ENCODE results near the gene IL36B. TPM values are rescaled to one million over a fixed set of nuclear protein-coding genes. Genes with fewer than 3 reads are reported as not detected.
"Not testable (repeated sequence)": the region's sequence is repeated elsewhere in the genome, so short reads cannot be mapped to it uniquely, and the experiment has no call there.

Gene IL36B
- not detected in 2 replicates for total RNA-seq (2022)
- percentile 3 among the genes with signal in this experiment for Bru-seq, nascent RNA
- percentile 5 among the genes with signal in this experiment for BruChase-seq, experiment 1, labeled RNA remaining after a 6-hour chase
- not detected for BruChase-seq, experiment 2, labeled RNA remaining after a 2-hour chase
- long read RNA-seq: 0 reads

DNA sequence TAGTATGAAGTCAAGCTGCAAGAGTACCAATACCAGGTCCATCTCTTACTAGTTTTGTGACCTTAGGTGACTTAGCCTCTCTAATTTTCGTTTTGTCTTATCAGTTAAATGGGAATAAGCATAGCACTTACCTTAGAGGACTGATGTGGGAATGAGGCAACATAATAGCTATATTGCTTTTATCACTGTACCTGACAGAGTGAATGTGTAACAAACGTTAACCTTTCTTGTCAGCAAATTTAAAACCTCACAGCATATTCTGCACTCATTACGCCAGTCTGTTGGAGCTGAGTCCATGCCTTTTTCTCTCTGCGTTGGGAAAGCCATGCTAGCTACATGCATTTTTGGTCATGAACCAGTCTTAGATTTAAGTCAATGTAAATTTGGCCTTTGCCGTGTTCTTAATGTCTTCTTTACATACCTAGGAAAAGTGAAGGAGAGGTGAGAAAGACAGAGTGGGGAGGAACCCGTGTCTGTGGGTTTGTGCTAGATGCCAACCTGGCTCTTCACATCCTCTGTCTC lies at the start of gene IL36B:
TSS of gene IL36B (minus strand) at position 472 of the 522 bp plus-strand sequence.
- Mint-ChIP-seq H3K4me3 (ENCODE audit: low read depth, unreplicated experiment) (no peak within 1 kb of the TSS), H3K27me3 (ENCODE audit: unreplicated experiment) (no peaks in the 10 kb centered on the region), H3K4me1 (ENCODE audit: low read depth, unreplicated experiment) (peaks cover 11% of the 10 kb centered on the region), H3K36me3 (ENCODE audit: insufficient read depth, unreplicated experiment) (no peaks in the 10 kb centered on the region), H3K27ac (ENCODE audit: unreplicated experiment) (no peak within 1 kb of the TSS), H3K9me3 (ENCODE audit: low read depth, unreplicated experiment) (peaks cover 14% of the 10 kb centered on the region)
- intact Hi-C loops (cut with micrococcal nuclease; ENCODE audit: unreplicated experiment): no loop called here
- BruUV-seq (replicated peaks): no TSS peak
- CTCF ChIA-PET: no interaction called here
- no peak for DNase-seq
- TF ChIP-seq, protein P1, sequence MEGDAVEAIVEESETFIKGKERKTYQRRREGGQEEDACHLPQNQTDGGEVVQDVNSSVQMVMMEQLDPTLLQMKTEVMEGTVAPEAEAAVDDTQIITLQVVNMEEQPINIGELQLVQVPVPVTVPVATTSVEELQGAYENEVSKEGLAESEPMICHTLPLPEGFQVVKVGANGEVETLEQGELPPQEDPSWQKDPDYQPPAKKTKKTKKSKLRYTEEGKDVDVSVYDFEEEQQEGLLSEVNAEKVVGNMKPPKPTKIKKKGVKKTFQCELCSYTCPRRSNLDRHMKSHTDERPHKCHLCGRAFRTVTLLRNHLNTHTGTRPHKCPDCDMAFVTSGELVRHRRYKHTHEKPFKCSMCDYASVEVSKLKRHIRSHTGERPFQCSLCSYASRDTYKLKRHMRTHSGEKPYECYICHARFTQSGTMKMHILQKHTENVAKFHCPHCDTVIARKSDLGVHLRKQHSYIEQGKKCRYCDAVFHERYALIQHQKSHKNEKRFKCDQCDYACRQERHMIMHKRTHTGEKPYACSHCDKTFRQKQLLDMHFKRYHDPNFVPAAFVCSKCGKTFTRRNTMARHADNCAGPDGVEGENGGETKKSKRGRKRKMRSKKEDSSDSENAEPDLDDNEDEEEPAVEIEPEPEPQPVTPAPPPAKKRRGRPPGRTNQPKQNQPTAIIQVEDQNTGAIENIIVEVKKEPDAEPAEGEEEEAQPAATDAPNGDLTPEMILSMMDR (IDR thresholded peaks at IDR 0.05; ENCODE audit: unreplicated experiment): no peak

DNA sequence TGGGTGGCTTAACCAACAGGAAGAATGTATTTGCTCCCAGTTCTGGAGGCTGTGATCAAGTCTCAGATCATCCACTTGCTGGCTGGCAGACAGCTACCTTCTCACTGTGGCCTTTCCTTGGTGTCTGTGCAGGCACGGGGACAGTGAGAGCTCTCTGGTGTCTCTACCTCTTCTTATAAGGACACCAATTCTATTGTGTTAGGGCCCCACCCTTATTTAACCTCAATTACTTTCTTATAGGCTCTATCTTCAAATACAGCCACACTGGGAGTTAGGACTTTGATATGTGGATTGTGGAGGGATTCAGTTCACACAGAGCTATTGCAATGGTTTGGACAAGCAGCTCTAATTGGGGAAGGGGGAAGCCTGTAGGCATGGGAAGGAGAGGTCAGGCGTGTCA lies 49.5 kb upstream of the IL36B start:
- H3K27ac Mint-ChIP-seq (ENCODE audit: unreplicated experiment): no peak overlapping the region
- no TSS peak for BruUV-seq (replicated peaks)
- no peaks in the 10 kb centered on the region for H3K27me3 Mint-ChIP-seq (ENCODE audit: unreplicated experiment)
- no peaks in the 10 kb centered on the region for H3K4me1 Mint-ChIP-seq (ENCODE audit: low read depth, unreplicated experiment)
- TF ChIP-seq, protein P1 (IDR thresholded peaks at IDR 0.05; ENCODE audit: unreplicated experiment): no peak
- CTCF ChIA-PET: no interaction called here
- peaks cover 11% of the 10 kb centered on the region for H3K9me3 Mint-ChIP-seq (ENCODE audit: low read depth, unreplicated experiment)
- H3K4me3 Mint-ChIP-seq (ENCODE audit: low read depth, unreplicated experiment): no peak overlapping the region
- intact Hi-C loops (cut with micrococcal nuclease; ENCODE audit: unreplicated experiment): no loop called here
- H3K36me3 Mint-ChIP-seq (ENCODE audit: insufficient read depth, unreplicated experiment): no peaks in the 10 kb centered on the region
- DNase-seq: no peak

DNA sequence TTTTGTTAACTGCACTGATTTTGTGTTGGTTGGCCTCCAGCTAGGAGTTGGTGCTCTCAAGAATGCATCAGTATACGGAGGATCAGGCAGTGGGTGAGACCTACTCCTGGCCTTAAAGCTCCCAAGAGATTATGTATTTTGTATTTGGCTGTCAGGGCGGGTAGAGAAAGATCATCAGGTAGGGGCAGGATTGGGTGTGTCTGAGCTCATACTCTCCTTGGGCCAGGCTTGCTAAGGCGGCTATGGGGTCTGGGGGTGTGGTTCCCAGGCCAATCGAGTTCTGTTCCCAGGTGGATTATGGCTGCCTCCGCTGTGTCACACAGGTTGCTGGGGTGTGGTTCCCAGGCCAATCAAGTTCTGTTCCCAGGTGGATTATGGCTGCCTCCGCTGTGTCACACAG lies 45.9 kb upstream of the IL36B start:
- TF ChIP-seq, protein P1 (IDR thresholded peaks at IDR 0.05; ENCODE audit: unreplicated experiment): no peak
- Mint-ChIP-seq H3K4me3 (ENCODE audit: low read depth, unreplicated experiment) (no peak overlapping the region), H3K9me3 (ENCODE audit: low read depth, unreplicated experiment) (peaks cover 11% of the 10 kb centered on the region), H3K36me3 (ENCODE audit: insufficient read depth, unreplicated experiment) (no peaks in the 10 kb centered on the region), H3K27me3 (ENCODE audit: unreplicated experiment) (no peaks in the 10 kb centered on the region), H3K4me1 (ENCODE audit: low read depth, unreplicated experiment) (no peaks in the 10 kb centered on the region), H3K27ac (ENCODE audit: unreplicated experiment) (no peak overlapping the region)
- DNase-seq: no peak
- intact Hi-C loops (cut with micrococcal nuclease; ENCODE audit: unreplicated experiment): no loop called here
- CTCF ChIA-PET: no interaction called here
- no TSS peak for BruUV-seq (replicated peaks)

DNA sequence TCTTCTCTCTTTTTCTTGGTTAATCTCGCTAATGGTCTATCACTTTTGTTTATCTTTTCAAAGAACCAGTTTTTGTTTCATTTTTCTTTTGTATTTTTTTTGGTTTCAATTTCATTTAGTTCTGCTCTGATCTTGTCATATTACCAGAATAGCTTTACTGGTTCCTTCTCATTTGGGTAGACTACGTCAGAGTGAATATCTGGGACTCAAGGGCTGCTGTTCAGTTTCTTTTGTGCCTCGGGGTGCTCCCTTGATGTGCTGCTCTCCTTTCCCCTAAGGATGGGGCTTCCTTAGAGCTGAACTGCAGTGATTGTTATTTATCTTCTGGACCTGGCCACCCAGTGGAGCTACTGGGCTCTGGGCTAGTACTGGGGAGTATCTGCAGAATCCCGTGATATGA lies 45.4 kb upstream of the IL36B start:
- no TSS peak for BruUV-seq (replicated peaks)
- H3K27ac Mint-ChIP-seq (ENCODE audit: unreplicated experiment): no peak overlapping the region

DNA sequence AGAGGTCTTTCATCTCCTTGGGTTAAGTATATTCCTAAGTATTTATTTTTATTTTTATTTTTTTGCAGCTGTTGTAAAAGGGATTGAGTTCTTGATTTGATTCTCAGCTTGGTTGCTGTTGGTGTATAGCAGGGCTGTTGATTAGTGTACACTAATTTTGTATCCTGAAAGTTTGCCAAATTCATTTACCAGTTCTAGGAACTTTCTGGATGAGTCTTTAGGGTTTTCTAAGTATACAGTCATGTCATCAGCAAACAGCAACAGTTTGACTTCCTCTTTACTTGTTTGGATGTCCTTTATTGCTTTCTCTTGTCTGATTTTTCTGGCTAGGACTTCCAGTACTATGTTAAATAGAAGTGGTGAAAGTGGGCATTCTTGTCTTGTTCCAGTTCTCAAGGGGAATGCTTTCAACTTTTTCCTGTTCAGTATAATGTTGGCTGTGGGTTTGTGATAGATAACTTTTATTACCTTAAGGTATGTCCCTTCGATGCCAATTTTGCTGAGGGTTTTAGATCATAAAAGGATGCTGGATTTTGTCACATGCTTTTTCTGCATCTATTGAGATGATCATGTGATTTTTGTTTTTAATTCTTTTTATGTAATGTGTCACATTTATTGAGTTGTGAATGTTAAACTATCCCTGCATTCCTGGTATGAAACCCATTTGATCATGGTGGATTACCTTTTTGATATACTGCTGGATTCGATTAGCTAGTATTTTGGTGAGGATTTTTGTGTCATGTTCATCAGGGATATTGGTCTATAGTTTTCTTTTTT lies 44.4 kb upstream of the IL36B start:
- H3K9me3 Mint-ChIP-seq (ENCODE audit: low read depth, unreplicated experiment); intact Hi-C loops (cut with micrococcal nuclease; ENCODE audit: unreplicated experiment); H3K36me3 Mint-ChIP-seq (ENCODE audit: insufficient read depth, unreplicated experiment); H3K27me3 Mint-ChIP-seq (ENCODE audit: unreplicated experiment); BruUV-seq (replicated peaks); CTCF ChIA-PET; DNase-seq; H3K4me1 Mint-ChIP-seq (ENCODE audit: low read depth, unreplicated experiment); H3K4me3 Mint-ChIP-seq (ENCODE audit: low read depth, unreplicated experiment); H3K27ac Mint-ChIP-seq (ENCODE audit: unreplicated experiment): not testable (repeated sequence)

More for the DNA sequence above, 45.4 kb upstream of the IL36B start:
- Mint-ChIP-seq H3K4me3 (ENCODE audit: low read depth, unreplicated experiment) (no peak overlapping the region), H3K36me3 (ENCODE audit: insufficient read depth, unreplicated experiment) (no peaks in the 10 kb centered on the region), H3K9me3 (ENCODE audit: low read depth, unreplicated experiment) (peaks cover 7% of the 10 kb centered on the region), H3K4me1 (ENCODE audit: low read depth, unreplicated experiment) (no peaks in the 10 kb centered on the region), H3K27me3 (ENCODE audit: unreplicated experiment) (no peaks in the 10 kb centered on the region)
- intact Hi-C loops (cut with micrococcal nuclease; ENCODE audit: unreplicated experiment): no loop called here
- TF ChIP-seq, protein P1 (IDR thresholded peaks at IDR 0.05; ENCODE audit: unreplicated experiment): no peak
- DNase-seq: no peak
- CTCF ChIA-PET: interaction anchor here (0.6 kb wide), 1 partner anchor 22 kb away, joined by 3 read pairs; no protein-coding TSS in a partner anchor

DNA sequence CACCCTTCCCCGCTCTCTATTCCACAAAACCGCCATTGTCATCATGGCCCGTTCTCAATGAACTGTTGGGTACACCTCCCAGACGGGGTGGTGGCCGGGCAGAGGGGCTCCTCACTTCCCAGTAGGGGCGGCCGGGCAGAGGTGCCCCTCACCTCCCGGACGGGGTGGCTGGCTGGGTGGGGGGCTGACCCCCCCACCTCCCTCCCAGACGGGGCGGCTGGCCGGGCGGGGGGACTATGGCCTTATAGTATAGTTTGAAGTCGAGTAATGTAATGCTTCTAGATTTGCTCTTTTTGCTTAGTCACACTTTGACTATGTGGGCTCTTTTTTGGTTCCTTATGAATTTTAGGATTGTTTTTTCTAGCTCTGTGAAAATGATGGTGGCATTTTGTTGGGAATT lies 43.6 kb upstream of the IL36B start:
- CTCF ChIA-PET; H3K27me3 Mint-ChIP-seq (ENCODE audit: unreplicated experiment); H3K27ac Mint-ChIP-seq (ENCODE audit: unreplicated experiment); H3K36me3 Mint-ChIP-seq (ENCODE audit: insufficient read depth, unreplicated experiment); H3K9me3 Mint-ChIP-seq (ENCODE audit: low read depth, unreplicated experiment); H3K4me1 Mint-ChIP-seq (ENCODE audit: low read depth, unreplicated experiment); H3K4me3 Mint-ChIP-seq (ENCODE audit: low read depth, unreplicated experiment); DNase-seq; intact Hi-C loops (cut with micrococcal nuclease; ENCODE audit: unreplicated experiment); BruUV-seq (replicated peaks): not testable (repeated sequence)
